HCEC 1CT (cell line): ENCODE data around the gene HCST.
A peak's percentile ranks its signal among the peaks of the same experiment; 100 is the strongest.

ENCODE experiments used
- DNase-seq: peaks from one replicate; pipeline ENCODE4 v3.0.0-alpha.2; 2017

The HCST gene, protein sequence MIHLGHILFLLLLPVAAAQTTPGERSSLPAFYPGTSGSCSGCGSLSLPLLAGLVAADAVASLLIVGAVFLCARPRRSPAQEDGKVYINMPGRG

GRCh38 chr19:35901854-35902661 is at the start of gene HCST:
Gene HCST, plus strand, starts transcription at chr19:35902529. Its CDS starts 65 bp downstream, at chr19:35902594.
- DNase-seq = no peak

DNA sequence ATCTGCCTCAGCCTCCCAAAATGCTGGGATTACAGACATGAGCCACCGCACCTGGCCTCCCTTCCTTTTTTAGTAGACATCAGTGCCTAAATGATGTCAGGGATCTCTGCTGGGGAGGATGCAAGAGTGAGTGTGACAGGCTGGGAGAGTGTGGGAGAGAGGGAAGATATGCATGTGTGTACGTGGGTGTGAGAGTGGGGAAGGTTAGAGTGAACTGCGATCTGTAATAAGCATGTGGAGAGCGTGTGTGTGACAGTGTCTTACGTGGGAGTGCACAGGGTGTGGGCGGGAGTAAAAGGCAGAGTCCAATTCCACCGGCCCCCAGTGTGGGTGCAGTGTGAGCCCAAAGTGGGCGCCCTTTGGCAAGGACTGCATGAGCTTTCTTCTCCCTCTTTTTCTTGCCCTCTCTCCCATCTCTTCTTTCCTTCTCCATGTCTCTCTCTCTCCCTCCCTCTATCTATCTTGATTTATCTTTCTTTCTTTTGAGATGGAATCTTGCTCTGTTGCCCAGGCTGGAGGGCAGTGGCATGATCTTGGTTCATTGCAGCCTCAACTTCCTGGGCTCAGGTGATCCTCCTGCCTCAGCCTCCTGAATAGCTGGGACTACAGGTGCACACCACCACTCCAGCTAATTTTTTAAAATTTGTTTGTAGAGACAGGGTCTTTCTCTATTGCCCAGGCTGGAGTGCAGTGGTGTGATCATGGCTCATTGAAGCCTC is 49.1 kb upstream of the HCST start:
- DNase-seq = no peak

- no peak for DNase-seq
These were observed 45.7 kb upstream of the HCST start, which contains the start of gene KIRREL2 for GRCh38 chr19:35856546-35857149. Gene KIRREL2, plus strand, starts transcription at chr19:35856911. Its CDS starts 209 bp downstream, at chr19:35857120.

DNA sequence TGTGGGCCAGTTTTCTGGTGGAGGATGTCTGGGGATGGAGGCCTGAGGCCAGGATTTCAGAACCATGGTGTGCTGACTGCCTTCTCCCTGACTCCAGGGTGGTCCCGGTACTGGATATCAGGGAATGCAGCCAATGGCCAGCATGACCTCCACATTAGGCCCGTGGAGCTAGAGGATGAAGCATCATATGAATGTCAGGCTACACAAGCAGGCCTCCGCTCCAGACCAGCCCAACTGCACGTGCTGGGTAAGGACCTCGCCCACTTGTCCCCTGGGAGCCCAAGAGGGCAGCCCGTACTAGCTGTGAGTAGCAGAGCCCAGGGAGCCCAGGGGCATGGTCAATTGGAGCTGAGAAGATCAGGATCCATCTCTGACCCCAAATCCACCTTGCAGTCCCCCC is 44.0 kb upstream of the HCST start:
- no peak for DNase-seq

DNA sequence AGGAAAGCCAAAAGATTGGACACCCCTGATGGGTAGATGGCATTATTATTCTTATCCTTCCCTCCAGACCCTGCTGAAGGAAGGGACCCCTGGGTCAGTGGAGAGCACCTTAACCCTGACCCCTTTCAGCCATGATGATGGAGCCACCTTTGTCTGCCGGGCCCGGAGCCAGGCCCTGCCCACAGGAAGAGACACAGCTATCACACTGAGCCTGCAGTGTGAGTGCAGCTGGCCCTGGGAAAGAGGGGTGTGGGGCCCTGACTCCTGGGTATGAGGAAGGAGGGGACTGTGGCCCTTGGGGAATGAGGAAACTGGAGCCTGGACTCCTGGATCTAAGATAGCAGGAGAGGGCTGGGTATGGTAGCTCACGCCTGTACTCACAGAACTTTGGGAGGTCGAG is 42.9 kb upstream of the HCST start:
- no peak for DNase-seq

GRCh38 chr19:35860436-35860817 is 41.9 kb upstream of the HCST start:
- no peak for DNase-seq

GRCh38 chr19:35860818-35861639 is 41.3 kb upstream of the HCST start:
- DNase-seq = no peak

- DNase-seq = no peak
These were observed 40.6 kb upstream of the HCST start for GRCh38 chr19:35861640-35862160.

DNA sequence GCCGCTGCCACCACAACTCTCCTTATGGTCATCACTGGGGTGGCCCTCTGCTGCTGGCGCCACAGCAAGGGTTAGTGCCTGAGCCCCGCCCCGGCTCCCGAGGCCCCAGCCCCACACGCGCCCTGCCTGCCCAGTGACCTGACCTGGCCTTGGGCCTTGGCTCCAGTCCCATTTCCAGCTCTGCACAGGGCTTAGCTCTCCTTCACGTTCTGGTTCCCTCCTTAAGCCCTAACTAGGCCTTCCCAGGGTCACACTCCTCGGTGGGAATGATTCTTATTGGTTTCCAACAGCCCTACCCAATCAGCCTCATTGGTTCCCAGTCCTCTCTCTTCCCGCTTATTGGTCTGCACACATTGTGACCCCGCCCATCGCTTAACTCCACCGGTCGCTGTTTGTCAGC is 39.8 kb upstream of the HCST start:
- no peak for DNase-seq

DNA sequence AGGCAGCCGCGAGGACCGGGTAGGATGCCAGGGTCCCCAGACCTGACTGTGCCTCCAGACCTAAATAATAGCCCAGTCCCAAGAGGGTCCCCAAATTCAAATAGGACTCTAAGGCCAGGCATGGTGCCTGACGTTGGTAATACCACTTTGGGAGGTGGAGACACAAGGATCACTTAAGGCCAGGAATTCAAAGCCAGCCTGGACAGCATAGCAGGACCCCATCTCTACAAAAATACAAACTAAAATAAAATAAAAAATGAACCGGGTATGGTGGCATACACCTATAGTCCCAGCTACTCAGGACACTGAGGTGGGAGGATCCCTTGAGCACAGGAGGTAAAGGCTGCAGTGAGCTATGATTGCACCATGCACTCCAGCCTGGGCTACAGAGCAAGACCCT is 39.3 kb upstream of the HCST start:
- no peak for DNase-seq

- peak; percentile 16 for DNase-seq
These were observed 34.0 kb upstream of the HCST start, which contains the start of gene APLP1 for GRCh38 chr19:35868172-35868822. Gene APLP1, plus strand, starts transcription at chr19:35868574. Its CDS starts 63 bp downstream, at chr19:35868637.

GRCh38 chr19:35868823-35869326 is 33.5 kb upstream of the HCST start:
- no peak for DNase-seq

DNA sequence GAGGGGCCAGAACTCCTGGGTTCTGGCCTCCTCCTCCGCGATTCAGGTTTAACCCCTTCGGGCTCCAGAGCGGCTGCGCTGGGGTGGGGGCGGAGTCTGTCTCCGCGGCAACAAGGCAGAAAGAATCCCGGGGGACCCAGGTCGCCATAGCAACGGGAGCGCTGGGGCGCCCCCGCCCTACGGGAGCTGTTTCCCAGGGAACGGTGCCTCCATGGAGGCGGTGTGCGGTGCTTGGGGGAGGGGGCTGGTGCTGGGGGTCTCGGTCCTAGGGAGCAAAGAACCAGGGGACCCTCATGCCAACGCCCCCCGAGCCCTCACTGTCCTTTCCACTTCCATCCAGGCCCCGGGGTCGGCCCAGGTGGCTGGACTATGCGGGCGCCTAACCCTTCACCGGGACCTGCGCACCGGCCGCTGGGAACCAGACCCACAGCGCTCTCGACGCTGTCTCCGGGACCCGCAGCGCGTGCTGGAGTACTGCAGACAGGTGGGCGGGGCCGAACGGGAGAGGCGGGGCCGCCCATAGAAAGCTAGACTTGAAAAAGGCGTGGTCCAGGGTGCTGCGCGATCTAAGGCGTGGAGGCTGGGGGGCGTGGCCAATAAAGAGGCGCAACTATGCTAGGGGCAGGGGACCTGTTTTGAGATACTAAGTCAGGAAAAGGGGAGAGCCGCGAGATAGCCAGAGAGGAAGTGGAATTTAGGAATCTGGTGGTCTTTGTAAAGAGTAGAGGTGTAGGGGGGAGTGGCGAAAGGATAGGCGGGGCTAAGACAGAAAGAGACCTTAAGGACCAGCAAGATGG is 32.8 kb upstream of the HCST start:
- DNase-seq = peak; percentile 66

DNA sequence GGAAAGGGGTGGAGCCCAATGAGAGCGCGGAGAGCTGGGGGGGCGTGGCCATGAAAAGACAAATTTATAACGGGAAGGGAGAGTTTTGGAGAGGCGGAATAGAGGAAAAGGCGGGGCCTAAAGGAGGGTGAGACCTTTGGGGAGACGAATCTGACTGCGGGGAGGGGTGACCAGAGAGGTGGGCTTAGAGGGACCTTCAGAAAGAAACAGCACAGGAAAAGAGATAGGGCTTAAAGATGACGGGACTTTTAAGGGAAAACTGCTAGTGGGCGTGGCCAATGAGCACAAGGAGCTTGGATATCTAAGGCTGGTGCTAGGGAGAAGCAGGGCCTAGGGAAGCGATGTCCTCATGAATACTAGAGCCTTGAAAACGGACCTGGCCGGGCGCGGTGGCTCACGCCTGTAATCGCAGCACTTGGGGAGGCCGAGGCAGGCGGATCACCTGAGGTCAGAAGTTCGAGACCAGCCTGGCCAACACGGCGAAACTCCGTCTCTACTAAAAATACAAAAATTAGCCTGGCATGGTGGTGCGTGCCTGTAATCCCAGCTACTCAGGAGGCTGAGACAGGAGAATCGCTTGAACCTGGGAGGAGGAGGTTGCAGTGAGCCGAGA is 32.1 kb upstream of the HCST start:
- peak; percentile 27 for DNase-seq

GRCh38 chr19:35870798-35871197 is 31.5 kb upstream of the HCST start:
- DNase-seq = no peak

DNA sequence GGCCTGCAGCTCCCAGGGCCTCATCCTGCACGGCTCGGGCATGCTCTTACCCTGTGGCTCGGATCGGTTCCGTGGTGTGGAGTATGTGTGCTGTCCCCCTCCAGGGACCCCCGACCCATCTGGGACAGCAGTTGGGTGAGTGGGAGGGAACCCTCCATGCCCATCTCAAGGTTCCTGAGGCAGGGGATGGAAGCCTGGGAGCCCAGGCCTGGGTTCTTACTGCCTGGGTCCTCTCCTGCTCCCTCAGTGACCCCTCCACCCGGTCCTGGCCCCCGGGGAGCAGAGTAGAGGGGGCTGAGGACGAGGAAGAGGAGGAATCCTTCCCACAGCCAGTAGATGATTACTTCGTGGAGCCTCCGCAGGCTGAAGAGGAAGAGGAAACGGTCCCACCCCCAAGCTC is 30.7 kb upstream of the HCST start:
- DNase-seq = no peak

- DNase-seq = no peak
These were observed 30.1 kb upstream of the HCST start for GRCh38 chr19:35872180-35872579.

- no peak for DNase-seq
These were observed 27.9 kb upstream of the HCST start for GRCh38 chr19:35874392-35874930.

- DNase-seq = no peak
These were observed 23.3 kb upstream of the HCST start for GRCh38 chr19:35879068-35879467.

DNA sequence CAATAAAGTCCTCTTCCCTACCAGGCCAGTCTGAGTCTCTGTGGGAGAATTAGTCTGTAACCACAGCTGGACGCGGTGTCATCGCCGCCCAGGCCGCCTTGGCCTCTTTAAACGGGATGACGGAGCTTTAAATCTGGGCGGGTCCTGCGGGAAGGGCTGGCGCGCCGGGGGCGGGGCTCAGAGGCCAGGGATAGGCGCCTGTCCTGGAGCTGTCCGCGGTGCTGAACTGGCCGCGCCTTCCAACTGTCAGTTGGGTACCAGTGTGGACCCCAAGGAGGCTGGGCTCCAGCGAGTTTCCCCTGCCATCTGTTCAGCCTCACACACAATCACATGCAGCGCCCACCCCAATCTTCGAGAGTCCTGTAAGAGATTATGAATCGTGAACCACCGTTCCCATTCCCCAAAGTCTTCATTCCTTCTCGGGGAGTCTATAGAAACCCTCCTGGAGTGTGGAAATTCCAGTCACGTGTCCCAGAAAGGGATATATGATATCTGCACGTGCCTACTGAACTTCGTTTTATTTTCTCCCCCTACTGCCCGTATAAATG is 22.5 kb upstream of the HCST start:
- DNase-seq = peak; percentile 90
